Measurements from ENCODE around the gene TAS2R19. TPM values are rescaled to one million over a fixed set of nuclear protein-coding genes. Genes with fewer than 3 reads are reported as not detected.

Gene TAS2R19
- polyA plus RNA-seq, 1 experiment: 0.33 TPM

- ChIA-PET CTCF (no interaction called here), POLR2A (no interaction called here)
- DNase-seq (ENCODE audit: low read depth): no peak
- H3K4me3 ChIP-seq (ENCODE audit: low read depth, low read length): no peak overlapping the region
- no peaks in the 10 kb centered on the region for H3K27me3 ChIP-seq (ENCODE audit: control insufficient read depth, insufficient read depth, low read length)
- no peak for TF ChIP-seq CTCF (IDR thresholded peaks at IDR 0.05; ENCODE audit: insufficient read depth, low read depth, low read length)
- H3K36me3 ChIP-seq (ENCODE audit: control insufficient read depth, insufficient read depth, low read length): no peaks in the 10 kb centered on the region
Observed at GRCh38 chr12:10989107-10989506, 33.3 kb downstream of the TAS2R19 start.

- no peak for TF ChIP-seq CTCF (IDR thresholded peaks at IDR 0.05; ENCODE audit: insufficient read depth, low read depth, low read length)
- Histone ChIP-seq H3K4me3 (ENCODE audit: low read depth, low read length) (no peak within 1 kb of the TSS), H3K27me3 (ENCODE audit: control insufficient read depth, insufficient read depth, low read length) (no peaks in the 10 kb centered on the region), H3K36me3 (ENCODE audit: control insufficient read depth, insufficient read depth, low read length) (no peaks in the 10 kb centered on the region)
- ChIA-PET POLR2A (no interaction called here), CTCF (no interaction called here)
- DNase-seq (ENCODE audit: low read depth): no peak
Observed at GRCh38 chr12:10986812-10987211, 35.6 kb downstream of the TAS2R19 start, which contains the start of gene TAS2R50. Gene TAS2R50 (minus strand): TSS chr12:10986912. CDS start chr12:10986860, 52 bp downstream.

GRCh38 chr12:10982244-10982643, 40.2 kb downstream of the TAS2R19 start:
- Histone ChIP-seq H3K36me3 (ENCODE audit: control insufficient read depth, insufficient read depth, low read length) (no peaks in the 10 kb centered on the region), H3K27me3 (ENCODE audit: control insufficient read depth, insufficient read depth, low read length) (no peaks in the 10 kb centered on the region), H3K4me3 (ENCODE audit: low read depth, low read length) (no peak overlapping the region)
- TF ChIP-seq CTCF (IDR thresholded peaks at IDR 0.05; ENCODE audit: insufficient read depth, low read depth, low read length): no peak
- ChIA-PET POLR2A (no interaction called here), CTCF (no interaction called here)
- DNase-seq (ENCODE audit: low read depth): no peak

GRCh38 chr12:10974965-10975364, 47.5 kb downstream of the TAS2R19 start:
- DNase-seq (ENCODE audit: low read depth): no peak
- POLR2A ChIA-PET: no interaction called here

More at GRCh38 chr12:10974965-10975364, 47.5 kb downstream of the TAS2R19 start:
- H3K27me3 ChIP-seq (ENCODE audit: control insufficient read depth, insufficient read depth, low read length): no peaks in the 10 kb centered on the region
- no peak for TF ChIP-seq CTCF (IDR thresholded peaks at IDR 0.05; ENCODE audit: insufficient read depth, low read depth, low read length)
- no peaks in the 10 kb centered on the region for H3K36me3 ChIP-seq (ENCODE audit: control insufficient read depth, insufficient read depth, low read length)
- CTCF ChIA-PET: no interaction called here
- no peak overlapping the region for H3K4me3 ChIP-seq (ENCODE audit: low read depth, low read length)

Other genes starting within 250 kb of the TAS2R19 start
- not detected in 2 replicates for gene TAS2R7, start 220.0 kb downstream of the TAS2R19 start, polyA plus RNA-seq (2011; rRNA removed)
- not detected in 2 replicates for gene TAS2R8, start 215.3 kb downstream of the TAS2R19 start, polyA plus RNA-seq (2011; rRNA removed)
- not detected in 2 replicates for gene TAS2R9, start 212.5 kb downstream of the TAS2R19 start, polyA plus RNA-seq (2011; rRNA removed)
- gene TAS2R10, start 196.3 kb downstream of the TAS2R19 start, polyA plus RNA-seq (2011; rRNA removed): 0.07 and 0.17 TPM in 2 replicates
- gene PRR4, start 173.1 kb downstream of the TAS2R19 start, polyA plus RNA-seq (2011; rRNA removed): 2.6 and 4.2 TPM in 2 replicates
- 3.0 and 3.4 TPM in 2 replicates for gene PRH1, start 138.4 kb downstream of the TAS2R19 start, polyA plus RNA-seq (2011; rRNA removed)
- gene TAS2R13, start 113.1 kb downstream of the TAS2R19 start, polyA plus RNA-seq (2011; rRNA removed): 0.10 TPM in 1 of 2 replicates, not detected in the other
- gene PRH2, start 93.4 kb downstream of the TAS2R19 start, polyA plus RNA-seq (2011; rRNA removed): 0.18 TPM in 1 of 2 replicates, not detected in the other
- 0.56 and 1.3 TPM in 2 replicates for gene TAS2R14, start 83.4 kb downstream of the TAS2R19 start, polyA plus RNA-seq (2011; rRNA removed)
- gene TAS2R50, start 35.7 kb downstream of the TAS2R19 start, polyA plus RNA-seq (2011; rRNA removed): 0.12 TPM in 1 of 2 replicates, not detected in the other
- gene TAS2R20, start 24.3 kb downstream of the TAS2R19 start, polyA plus RNA-seq (2011; rRNA removed): 0.29 and 0.64 TPM in 2 replicates
- gene TAS2R31, start 8.8 kb upstream of the TAS2R19 start, polyA plus RNA-seq (2011; rRNA removed): 0.29 and 0.55 TPM in 2 replicates
- 0.09 and 0.11 TPM in 2 replicates for gene TAS2R46, start 39.7 kb upstream of the TAS2R19 start, polyA plus RNA-seq (2011; rRNA removed)
- gene TAS2R43, start 69.7 kb upstream of the TAS2R19 start, polyA plus RNA-seq (2011; rRNA removed): not detected in 2 replicates
- gene TAS2R30, start 112.0 kb upstream of the TAS2R19 start, polyA plus RNA-seq (2011; rRNA removed): 0.04 and 0.15 TPM in 2 replicates
- 3.2 and 4.8 TPM in 2 replicates for gene SMIM10L1, start 148.6 kb upstream of the TAS2R19 start, polyA plus RNA-seq (2011; rRNA removed)
- not detected in 2 replicates for gene TAS2R42, start 164.3 kb upstream of the TAS2R19 start, polyA plus RNA-seq (2011; rRNA removed)
- gene PRB3, start 247.1 kb upstream of the TAS2R19 start, polyA plus RNA-seq (2011; rRNA removed): not detected in 2 replicates